Nephron progenitor cell (in vitro differentiated cells): ENCODE measurements around the gene MAL.

ENCODE experiments used
- DNase-seq: peaks from one replicate; pipeline ENCODE4 v3.0.0; 2021
- H3K27ac Mint-ChIP-seq: 2 replicates; pipeline ENCODE4 v1.8.0; 2021; ENCODE audit warnings: mild to moderate bottlenecking, moderate library complexity, mixed read lengths
- H3K27me3 Mint-ChIP-seq: 2 replicates; pipeline ENCODE4 v1.8.0; 2021; ENCODE audit warnings: mild to moderate bottlenecking, low read depth, mixed read lengths; ENCODE audit not compliant: poor library complexity
- H3K36me3 Mint-ChIP-seq: 2 replicates; pipeline ENCODE4 v1.8.0; 2021; ENCODE audit warnings: low read depth, mixed read lengths
- H3K4me1 Mint-ChIP-seq: 2 replicates; pipeline ENCODE4 v1.8.0; 2021; ENCODE audit warnings: mixed read lengths
- H3K4me3 Mint-ChIP-seq: 2 replicates; pipeline ENCODE4 v1.8.0; 2021; ENCODE audit warnings: mild to moderate bottlenecking, moderate library complexity, mixed read lengths
- H3K9me3 Mint-ChIP-seq: 2 replicates; pipeline ENCODE4 v1.8.0; 2021; ENCODE audit warnings: mild to moderate bottlenecking, moderate library complexity, mixed read lengths
- CTCF ChIP-seq: fragments of 200-600 bp; sonication (generic); IDR thresholded peaks from 2 replicates; pipeline ENCODE4 v1.5.0; 2021; ENCODE audit warnings: antibody characterized with exemption

MAL gene

DNA sequence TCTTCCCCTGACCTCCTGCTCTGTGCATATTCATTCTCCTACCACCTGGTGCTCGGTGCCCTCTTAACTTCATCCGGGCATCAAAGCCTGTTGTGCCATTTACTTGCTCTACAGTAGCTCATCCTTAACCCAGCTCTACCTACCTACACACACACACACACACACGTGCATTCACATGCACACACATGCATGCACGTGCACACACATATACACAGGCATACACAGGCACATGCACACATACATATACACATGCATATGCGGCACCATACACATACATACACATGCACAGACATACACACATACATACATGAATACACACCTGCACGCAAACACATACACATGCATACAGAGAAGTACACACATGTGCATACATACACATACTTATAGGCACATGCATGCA is 14.5 kb downstream of the MAL start:
- H3K27me3 Mint-ChIP-seq: peaks cover 37% of the 10 kb centered on the region
- H3K4me3 Mint-ChIP-seq: no peak overlapping the region
- H3K27ac Mint-ChIP-seq: peak overlapping the region; percentile 0
- peaks cover 12% of the 10 kb centered on the region for H3K36me3 Mint-ChIP-seq
- H3K9me3 Mint-ChIP-seq: peaks cover 47% of the 10 kb centered on the region
- H3K4me1 Mint-ChIP-seq: no peaks in the 10 kb centered on the region
- DNase-seq: no peak
- no peak for TF ChIP-seq CTCF

GRCh38 chr2:95040426-95040825 is 14.9 kb downstream of the MAL start:
- peaks cover 43% of the 10 kb centered on the region for H3K9me3 Mint-ChIP-seq
- peaks cover 12% of the 10 kb centered on the region for H3K36me3 Mint-ChIP-seq
- H3K4me1 Mint-ChIP-seq: no peaks in the 10 kb centered on the region
- H3K27me3 Mint-ChIP-seq: peaks cover 35% of the 10 kb centered on the region
- no peak overlapping the region for H3K4me3 Mint-ChIP-seq
- H3K27ac Mint-ChIP-seq: no peak overlapping the region
- no peak for TF ChIP-seq CTCF
- no peak for DNase-seq

DNA sequence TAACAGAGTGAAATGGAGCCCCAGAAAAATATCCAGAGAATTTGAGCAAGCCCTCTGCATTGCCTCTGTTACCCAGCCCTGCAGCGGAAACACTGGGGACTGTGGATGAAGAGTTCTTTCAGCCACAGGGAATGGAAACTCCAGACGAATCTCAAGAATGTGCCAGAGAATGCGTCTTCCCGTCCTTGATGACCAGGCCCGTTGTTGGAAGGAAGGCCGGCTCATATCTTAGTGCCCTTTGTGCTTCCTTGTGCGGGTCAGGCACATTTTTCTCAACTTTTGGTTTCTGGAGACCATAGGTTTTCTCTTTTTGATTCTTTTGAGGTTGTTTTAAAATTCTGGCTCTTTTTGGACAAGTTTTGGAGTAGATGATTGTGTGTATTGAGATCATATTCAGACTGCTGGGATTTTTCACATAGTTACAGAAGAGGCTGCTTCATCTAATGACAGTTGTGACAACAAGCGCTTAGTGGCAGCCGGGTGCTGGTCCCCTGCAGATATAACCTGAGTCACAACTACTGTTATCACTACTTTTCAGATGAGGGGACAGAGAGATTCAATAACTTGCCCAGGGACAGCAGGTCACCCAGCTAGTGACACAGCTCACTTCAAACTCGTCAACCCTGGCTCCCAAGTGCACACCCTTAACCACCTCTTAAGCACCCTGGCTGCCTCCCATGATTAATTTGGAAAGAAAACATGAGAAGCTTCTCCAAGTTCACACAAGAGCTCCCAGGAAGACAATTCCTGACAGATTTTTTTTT is 15.7 kb downstream of the MAL start:
- H3K27ac Mint-ChIP-seq: no peak overlapping the region
- no peak for TF ChIP-seq CTCF
- peaks cover 12% of the 10 kb centered on the region for H3K36me3 Mint-ChIP-seq
- no peaks in the 10 kb centered on the region for H3K4me1 Mint-ChIP-seq
- H3K4me3 Mint-ChIP-seq: no peak overlapping the region
- no peak for DNase-seq
- peaks cover 48% of the 10 kb centered on the region for H3K9me3 Mint-ChIP-seq
- peaks cover 41% of the 10 kb centered on the region for H3K27me3 Mint-ChIP-seq

GRCh38 chr2:95041824-95042442 is 16.4 kb downstream of the MAL start:
- Mint-ChIP-seq H3K9me3 (peaks cover 41% of the 10 kb centered on the region), H3K4me1 (no peaks in the 10 kb centered on the region), H3K4me3 (no peak overlapping the region), H3K27me3 (peaks cover 42% of the 10 kb centered on the region), H3K27ac (no peak overlapping the region), H3K36me3 (peaks cover 9% of the 10 kb centered on the region)
- DNase-seq: no peak
- no peak for TF ChIP-seq CTCF

DNA sequence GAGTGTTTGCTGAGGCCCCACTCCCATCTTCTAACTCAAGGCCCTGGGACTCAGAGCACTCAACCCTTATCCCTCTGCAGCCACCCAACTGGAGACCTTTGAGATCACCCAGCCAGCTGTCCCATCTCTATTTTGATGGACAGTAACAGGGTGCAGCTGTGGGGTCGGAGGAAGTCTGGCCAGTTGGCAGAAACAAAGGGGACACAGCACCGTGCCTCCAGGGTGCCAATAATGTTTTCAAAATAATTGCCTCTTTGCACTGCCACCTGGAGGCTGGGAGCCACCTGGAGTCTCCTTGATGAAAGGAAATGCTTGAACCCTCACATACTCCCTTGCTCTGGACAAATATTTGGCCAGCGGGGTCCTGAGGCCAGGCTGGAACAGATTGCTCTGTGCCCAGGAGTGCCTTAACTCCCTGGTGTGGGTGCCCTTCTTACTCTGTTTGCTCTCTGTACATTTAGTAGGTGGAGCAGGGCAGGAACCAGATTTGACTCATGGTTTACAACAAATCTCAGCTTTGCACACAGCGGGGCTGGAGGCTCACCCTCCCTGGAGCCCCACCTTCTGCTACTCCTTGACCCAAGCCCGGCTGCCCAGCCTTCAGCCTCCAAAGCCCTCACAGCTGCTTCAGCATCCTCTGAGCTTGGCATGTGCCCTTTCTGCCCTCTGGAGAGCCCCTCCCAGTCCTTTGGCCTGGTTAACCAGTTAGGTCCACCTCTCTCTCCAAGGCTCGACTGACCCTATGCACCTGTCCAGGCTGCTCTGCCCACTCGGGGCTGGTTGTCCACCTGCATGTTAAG is 17.2 kb downstream of the MAL start:
- no peak overlapping the region for H3K27ac Mint-ChIP-seq
- H3K27me3 Mint-ChIP-seq: peaks cover 39% of the 10 kb centered on the region
- TF ChIP-seq CTCF: no peak
- H3K36me3 Mint-ChIP-seq: peaks cover 2% of the 10 kb centered on the region
- H3K4me1 Mint-ChIP-seq: no peaks in the 10 kb centered on the region
- no peak overlapping the region for H3K4me3 Mint-ChIP-seq
- peaks cover 34% of the 10 kb centered on the region for H3K9me3 Mint-ChIP-seq
- DNase-seq: no peak
